ENCODE measurements around the gene PTPRF.
"Not testable (repeated sequence)": the region's sequence is repeated elsewhere in the genome, so short reads cannot be mapped to it uniquely, and the experiment has no call there.

The PTPRF gene

GRCh38 chr1:43639976-43640794 is 109.5 kb downstream of the PTPRF start:
- DNase-seq, result no peak

GRCh38 chr1:43644558-43644957 is 113.9 kb downstream of the PTPRF start:
- no peak for DNase-seq

- DNase-seq, result no peak
Observed at GRCh38 chr1:43645461-43645860, 114.8 kb downstream of the PTPRF start.

GRCh38 chr1:43647331-43647730 is 116.6 kb downstream of the PTPRF start:
- not testable (repeated sequence) for DNase-seq

- no peak for DNase-seq
Observed at GRCh38 chr1:43648221-43648847, 117.7 kb downstream of the PTPRF start.

GRCh38 chr1:43648876-43649477 is 118.3 kb downstream of the PTPRF start:
- DNase-seq, result no peak

- DNase-seq, result peak; percentile 94
Observed at GRCh38 chr1:43650310-43651085, 119.8 kb downstream of the PTPRF start.

GRCh38 chr1:43651188-43651587 is 120.5 kb downstream of the PTPRF start:
- no peak for DNase-seq

- no peak for DNase-seq
Observed at GRCh38 chr1:43651902-43652301, 121.2 kb downstream of the PTPRF start.

- DNase-seq, result no peak
Observed at GRCh38 chr1:43653339-43653738, 122.7 kb downstream of the PTPRF start.

GRCh38 chr1:43653893-43654292 is 123.2 kb downstream of the PTPRF start:
- DNase-seq, result no peak

GRCh38 chr1:43655953-43656352 is 125.3 kb downstream of the PTPRF start:
- no peak for DNase-seq

- no peak for DNase-seq
Observed at GRCh38 chr1:43659212-43660166, 128.8 kb downstream of the PTPRF start.

- no peak for DNase-seq
Observed at GRCh38 chr1:43660355-43660754, 129.7 kb downstream of the PTPRF start.

- DNase-seq, result no peak
Observed at GRCh38 chr1:43664369-43664768, 133.7 kb downstream of the PTPRF start.

GRCh38 chr1:43666608-43667007 is 135.9 kb downstream of the PTPRF start:
- no peak for DNase-seq

GRCh38 chr1:43668956-43669355 is 138.3 kb downstream of the PTPRF start:
- DNase-seq, result no peak

GRCh38 chr1:43669878-43670277 is 139.2 kb downstream of the PTPRF start:
- no peak for DNase-seq

- DNase-seq, result no peak
Observed at GRCh38 chr1:43671193-43671592, 140.5 kb downstream of the PTPRF start.

- no peak for DNase-seq
Observed at GRCh38 chr1:43671626-43672330, 141.1 kb downstream of the PTPRF start.

- no peak for DNase-seq
Observed at GRCh38 chr1:43673261-43673660, 142.6 kb downstream of the PTPRF start.
